Measurements from ENCODE around the gene RORB. TPM values are rescaled to one million over a fixed set of nuclear protein-coding genes. Genes with fewer than 3 reads are reported as not detected.

Gene RORB
- total RNA-seq, 1 experiment from 2014 or later = not detected

- intact Hi-C loops (cut with micrococcal nuclease; ENCODE audit: unreplicated experiment) = no loop called here
- H3K36me3 Mint-ChIP-seq (ENCODE audit: insufficient read depth, unreplicated experiment) = no peaks in the 10 kb centered on the region
- H3K27ac Mint-ChIP-seq (ENCODE audit: unreplicated experiment) = no peak overlapping the region
- no peaks in the 10 kb centered on the region for H3K9me3 Mint-ChIP-seq (ENCODE audit: unreplicated experiment)
- peaks cover 3% of the 10 kb centered on the region for H3K27me3 Mint-ChIP-seq (ENCODE audit: insufficient read depth, unreplicated experiment)
- POLR2A ChIA-PET = no interaction called here
- no peaks in the 10 kb centered on the region for H3K9me3 ChIP-seq
- H3K4me1 Mint-ChIP-seq (ENCODE audit: low read depth, unreplicated experiment) = no peaks in the 10 kb centered on the region
- BruUV-seq (replicated peaks) = no TSS peak
- DNase-seq = no peak
- H3K27me3 ChIP-seq (replicated peaks; ENCODE audit: control insufficient read depth, insufficient read depth, low read length) = no peaks in the 10 kb centered on the region
- no peak overlapping the region for H3K4me3 ChIP-seq (ENCODE audit: low read depth, low read length)
- H3K4me3 Mint-ChIP-seq (ENCODE audit: unreplicated experiment) = no peak overlapping the region
- CTCF ChIA-PET = no interaction called here
- no peaks in the 10 kb centered on the region for H3K4me1 ChIP-seq
- no peaks in the 10 kb centered on the region for H3K36me3 ChIP-seq (ENCODE audit: control insufficient read depth, insufficient read depth, low read length)
- TF ChIP-seq, protein P1, sequence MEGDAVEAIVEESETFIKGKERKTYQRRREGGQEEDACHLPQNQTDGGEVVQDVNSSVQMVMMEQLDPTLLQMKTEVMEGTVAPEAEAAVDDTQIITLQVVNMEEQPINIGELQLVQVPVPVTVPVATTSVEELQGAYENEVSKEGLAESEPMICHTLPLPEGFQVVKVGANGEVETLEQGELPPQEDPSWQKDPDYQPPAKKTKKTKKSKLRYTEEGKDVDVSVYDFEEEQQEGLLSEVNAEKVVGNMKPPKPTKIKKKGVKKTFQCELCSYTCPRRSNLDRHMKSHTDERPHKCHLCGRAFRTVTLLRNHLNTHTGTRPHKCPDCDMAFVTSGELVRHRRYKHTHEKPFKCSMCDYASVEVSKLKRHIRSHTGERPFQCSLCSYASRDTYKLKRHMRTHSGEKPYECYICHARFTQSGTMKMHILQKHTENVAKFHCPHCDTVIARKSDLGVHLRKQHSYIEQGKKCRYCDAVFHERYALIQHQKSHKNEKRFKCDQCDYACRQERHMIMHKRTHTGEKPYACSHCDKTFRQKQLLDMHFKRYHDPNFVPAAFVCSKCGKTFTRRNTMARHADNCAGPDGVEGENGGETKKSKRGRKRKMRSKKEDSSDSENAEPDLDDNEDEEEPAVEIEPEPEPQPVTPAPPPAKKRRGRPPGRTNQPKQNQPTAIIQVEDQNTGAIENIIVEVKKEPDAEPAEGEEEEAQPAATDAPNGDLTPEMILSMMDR (IDR thresholded peaks at IDR 0.05; ENCODE audit: insufficient read depth in 1 of 2, low read depth in 1 of 2, low read length in 1 of 2, severe bottlenecking in 1 of 2, unreplicated experiment in 1 of 2) = no peak
Observed at GRCh38 chr9:74503666-74504065, 6.5 kb downstream of the RORB start.

DNA sequence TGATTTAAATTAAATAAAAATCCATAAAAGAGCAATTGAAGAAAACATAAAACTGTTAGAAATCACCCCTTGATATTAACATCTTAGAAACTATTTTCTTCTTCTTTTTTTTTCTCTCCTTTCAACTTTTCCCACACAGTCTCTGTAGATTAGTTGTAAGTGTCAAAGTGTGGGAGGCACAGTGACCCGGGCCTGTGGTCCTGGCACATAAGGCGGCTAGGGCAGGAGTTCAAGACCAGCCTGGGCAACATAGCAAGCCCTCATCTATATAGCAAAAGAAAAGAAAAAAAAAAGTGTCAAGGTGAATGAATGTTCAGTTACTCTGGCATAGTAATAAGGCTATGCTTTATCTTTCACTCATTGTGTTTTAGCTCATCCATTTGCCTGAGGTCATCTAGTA, 14.2 kb downstream of the RORB start:
- CTCF ChIA-PET = no interaction called here
- TF ChIP-seq, protein P1 (IDR thresholded peaks at IDR 0.05; ENCODE audit: insufficient read depth in 1 of 2, low read depth in 1 of 2, low read length in 1 of 2, severe bottlenecking in 1 of 2, unreplicated experiment in 1 of 2) = no peak
- no TSS peak for BruUV-seq (replicated peaks)

DNA sequence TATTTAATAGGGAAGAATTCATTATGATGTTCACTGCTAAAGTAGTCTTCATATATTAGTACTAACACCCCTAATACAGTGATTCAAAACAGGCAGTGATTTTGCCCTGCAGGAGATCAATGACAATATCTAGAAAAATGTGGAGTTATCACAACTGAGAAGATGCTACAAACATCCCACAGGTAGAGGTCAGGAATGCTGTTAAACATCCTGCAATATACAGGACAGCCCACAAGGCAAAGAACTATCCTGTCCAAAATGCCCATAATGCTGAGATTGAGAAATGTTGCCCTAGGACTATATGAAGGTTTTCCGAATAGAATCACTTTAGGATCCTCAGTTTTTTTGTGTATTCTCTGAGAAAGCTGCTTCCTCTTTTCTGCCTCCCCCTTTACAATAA, 15.3 kb downstream of the RORB start:
- TF ChIP-seq, protein P1 (IDR thresholded peaks at IDR 0.05; ENCODE audit: insufficient read depth in 1 of 2, low read depth in 1 of 2, low read length in 1 of 2, severe bottlenecking in 1 of 2, unreplicated experiment in 1 of 2) = no peak
- Mint-ChIP-seq H3K36me3 (ENCODE audit: insufficient read depth, unreplicated experiment) (no peaks in the 10 kb centered on the region), H3K4me1 (ENCODE audit: low read depth, unreplicated experiment) (no peaks in the 10 kb centered on the region), H3K9me3 (ENCODE audit: unreplicated experiment) (no peaks in the 10 kb centered on the region), H3K4me3 (ENCODE audit: unreplicated experiment) (no peak overlapping the region), H3K27ac (ENCODE audit: unreplicated experiment) (no peak overlapping the region), H3K27me3 (ENCODE audit: insufficient read depth, unreplicated experiment) (no peaks in the 10 kb centered on the region)
- CTCF ChIA-PET = no interaction called here
- Histone ChIP-seq H3K9me3 (no peaks in the 10 kb centered on the region), H3K27me3 (replicated peaks; ENCODE audit: control insufficient read depth, insufficient read depth, low read length) (no peaks in the 10 kb centered on the region), H3K4me3 (ENCODE audit: low read depth, low read length) (no peak overlapping the region), H3K4me1 (no peaks in the 10 kb centered on the region), H3K36me3 (ENCODE audit: control insufficient read depth, insufficient read depth, low read length) (no peaks in the 10 kb centered on the region)
- POLR2A ChIA-PET = no interaction called here
- DNase-seq = no peak
- BruUV-seq (replicated peaks) = no TSS peak
- intact Hi-C loops (cut with micrococcal nuclease; ENCODE audit: unreplicated experiment) = no loop called here

More for the DNA sequence above, 14.2 kb downstream of the RORB start:
- intact Hi-C loops (cut with micrococcal nuclease; ENCODE audit: unreplicated experiment) = no loop called here
- no peaks in the 10 kb centered on the region for H3K27me3 Mint-ChIP-seq (ENCODE audit: insufficient read depth, unreplicated experiment)
- DNase-seq = no peak
- H3K27ac Mint-ChIP-seq (ENCODE audit: unreplicated experiment) = no peak overlapping the region
- Histone ChIP-seq H3K36me3 (ENCODE audit: control insufficient read depth, insufficient read depth, low read length) (no peaks in the 10 kb centered on the region), H3K4me1 (no peaks in the 10 kb centered on the region), H3K27me3 (replicated peaks; ENCODE audit: control insufficient read depth, insufficient read depth, low read length) (no peaks in the 10 kb centered on the region), H3K4me3 (ENCODE audit: low read depth, low read length) (no peak overlapping the region), H3K9me3 (no peaks in the 10 kb centered on the region)
- H3K9me3 Mint-ChIP-seq (ENCODE audit: unreplicated experiment) = no peaks in the 10 kb centered on the region
- H3K36me3 Mint-ChIP-seq (ENCODE audit: insufficient read depth, unreplicated experiment) = no peaks in the 10 kb centered on the region
- POLR2A ChIA-PET = no interaction called here
- no peaks in the 10 kb centered on the region for H3K4me1 Mint-ChIP-seq (ENCODE audit: low read depth, unreplicated experiment)
- H3K4me3 Mint-ChIP-seq (ENCODE audit: unreplicated experiment) = no peak overlapping the region
